ENCODE results near the gene MTOR.

MTOR gene

GRCh38 chr1:11150326-11150725, 112.0 kb downstream of the MTOR start:
- no peak for DNase-seq (ENCODE audit: low spot score)

GRCh38 chr1:11147197-11147770, 115.1 kb downstream of the MTOR start:
- peak; percentile 26 for DNase-seq (ENCODE audit: low spot score)

- no peak for DNase-seq (ENCODE audit: low spot score)
Observed at GRCh38 chr1:11145741-11146140, 116.6 kb downstream of the MTOR start.

- no peak for DNase-seq (ENCODE audit: low spot score)
Observed at GRCh38 chr1:11144570-11145256, 117.6 kb downstream of the MTOR start.

- DNase-seq (ENCODE audit: low spot score), result no peak
Observed at GRCh38 chr1:11143907-11144306, 118.4 kb downstream of the MTOR start.

- DNase-seq (ENCODE audit: low spot score), result no peak
Observed at GRCh38 chr1:11143401-11143800, 119.0 kb downstream of the MTOR start.

- DNase-seq (ENCODE audit: low spot score), result no peak
Observed at GRCh38 chr1:11142618-11143391, 119.5 kb downstream of the MTOR start.

GRCh38 chr1:11138952-11139351, 123.4 kb downstream of the MTOR start:
- DNase-seq (ENCODE audit: low spot score), result peak; percentile 26

- no peak for DNase-seq (ENCODE audit: low spot score)
Observed at GRCh38 chr1:11138029-11138428, 124.3 kb downstream of the MTOR start.

- no peak for DNase-seq (ENCODE audit: low spot score)
Observed at GRCh38 chr1:11134898-11135266, 127.5 kb downstream of the MTOR start.

- DNase-seq (ENCODE audit: low spot score), result peak; percentile 26
Observed at GRCh38 chr1:11134251-11134897, 128.0 kb downstream of the MTOR start.

- no peak for DNase-seq (ENCODE audit: low spot score)
Observed at GRCh38 chr1:11132563-11133293, 129.6 kb downstream of the MTOR start.

GRCh38 chr1:11131816-11132215, 130.5 kb downstream of the MTOR start:
- DNase-seq (ENCODE audit: low spot score), result no peak

- no peak for DNase-seq (ENCODE audit: low spot score)
Observed at GRCh38 chr1:11130406-11130805, 131.9 kb downstream of the MTOR start.

- no peak for DNase-seq (ENCODE audit: low spot score)
Observed at GRCh38 chr1:11129649-11130390, 132.5 kb downstream of the MTOR start.

- DNase-seq (ENCODE audit: low spot score), result no peak
Observed at GRCh38 chr1:11126569-11126968, 135.8 kb downstream of the MTOR start.

GRCh38 chr1:11125931-11126330, 136.4 kb downstream of the MTOR start:
- no peak for DNase-seq (ENCODE audit: low spot score)

GRCh38 chr1:11124965-11125364, 137.4 kb downstream of the MTOR start:
- DNase-seq (ENCODE audit: low spot score), result no peak

- no peak for DNase-seq (ENCODE audit: low spot score)
Observed at GRCh38 chr1:11116318-11116717, 146.0 kb downstream of the MTOR start.

GRCh38 chr1:11114966-11115365, 147.4 kb downstream of the MTOR start:
- DNase-seq (ENCODE audit: low spot score), result no peak

GRCh38 chr1:11109047-11109760, 153.1 kb downstream of the MTOR start:
- DNase-seq (ENCODE audit: low spot score), result no peak

All from kidney capillary endothelial cell (primary cell).